AG08396 (cell line): ENCODE data around the gene OSTM1.

ENCODE experiments used
- DNase-seq: peaks from one replicate; pipeline ENCODE4 v3.0.0; 2012; ENCODE audit warnings: low spot score, mixed read lengths

OSTM1 gene

GRCh38 chr6:108074359-108075144, at the start of gene OSTM1:
Gene OSTM1 (minus strand): TSS chr6:108074741. CDS start chr6:108074651, 90 bp downstream.
- peak; percentile 99 for DNase-seq

- no peak for DNase-seq
Measured at GRCh38 chr6:108123946-108124345, 49.4 kb upstream of the OSTM1 start.

GRCh38 chr6:108123481-108123929, 49.0 kb upstream of the OSTM1 start:
- no peak for DNase-seq

GRCh38 chr6:108121612-108122011, 47.1 kb upstream of the OSTM1 start:
- DNase-seq: no peak

GRCh38 chr6:108120311-108120710, 45.8 kb upstream of the OSTM1 start:
- DNase-seq: no peak

GRCh38 chr6:108119769-108120141, 45.2 kb upstream of the OSTM1 start:
- no peak for DNase-seq

- no peak for DNase-seq
Measured at GRCh38 chr6:108118810-108119768, 44.5 kb upstream of the OSTM1 start.

GRCh38 chr6:108118359-108118724, 43.8 kb upstream of the OSTM1 start:
- DNase-seq: no peak

- DNase-seq: peak; percentile 50
Measured at GRCh38 chr6:108117427-108118358, 43.2 kb upstream of the OSTM1 start.

- DNase-seq: no peak
Measured at GRCh38 chr6:108116546-108117426, 42.2 kb upstream of the OSTM1 start.

- no peak for DNase-seq
Measured at GRCh38 chr6:108115598-108116058, 41.1 kb upstream of the OSTM1 start.

GRCh38 chr6:108114841-108115597, 40.5 kb upstream of the OSTM1 start:
- DNase-seq: peak; percentile 65

- DNase-seq: peak; percentile 77
Measured at GRCh38 chr6:108113557-108114519, 39.3 kb upstream of the OSTM1 start.

- DNase-seq: no peak
Measured at GRCh38 chr6:108108374-108108773, 33.8 kb upstream of the OSTM1 start.

- no peak for DNase-seq
Measured at GRCh38 chr6:108107102-108107501, 32.6 kb upstream of the OSTM1 start.

- no peak for DNase-seq
Measured at GRCh38 chr6:108106694-108107093, 32.2 kb upstream of the OSTM1 start.

- no peak for DNase-seq
Measured at GRCh38 chr6:108106261-108106660, 31.7 kb upstream of the OSTM1 start.

- no peak for DNase-seq
Measured at GRCh38 chr6:108105571-108105970, 31.0 kb upstream of the OSTM1 start.

GRCh38 chr6:108102965-108103364, 28.4 kb upstream of the OSTM1 start:
- no peak for DNase-seq
